CD4-positive, alpha-beta memory T cell (primary cell): ENCODE results near the gene IER5. TPM values are rescaled to one million over a fixed set of nuclear protein-coding genes. Genes with fewer than 3 reads are reported as not detected.

Source experiments
- CTCF ChIA-PET: fragments of 350-600 bp; sonication (Branson Sonifier 250); formaldehyde crosslinking; loops from one replicate; lab custom pipeline; 2021; ENCODE audit warnings: inconsistent platforms; ENCODE audit not compliant: partially characterized antibody; lab: Charles Lee
- POLR2A ChIA-PET: fragments of 350-600 bp; sonication (Branson Sonifier 250); formaldehyde crosslinking; loops from one replicate; lab custom pipeline; 2021; ENCODE audit not compliant: partially characterized antibody; lab: Charles Lee
- DNase-seq, 5 donors: peaks; one replicate each; pipeline versions ENCODE4 v3.0.0 to v3.0.0-alpha.2; 2020 to 2022; ENCODE audit warnings: mixed read lengths in 1 of 5
- H3K27ac ChIP-seq: one replicate; pipeline ENCODE4 v1.7.0; 2013; ENCODE audit warnings: low read depth, low read length
- H3K27me3 ChIP-seq: 2 replicates; pipeline ENCODE4 v1.7.0; 2013; ENCODE audit warnings: mild to moderate bottlenecking, low read length, moderate library complexity; ENCODE audit not compliant: insufficient read depth
- H3K36me3 ChIP-seq: 2 replicates; pipeline ENCODE4 v1.7.0; 2013; ENCODE audit warnings: mild to moderate bottlenecking, low read length, moderate library complexity; ENCODE audit not compliant: insufficient read depth
- H3K4me1 ChIP-seq: 2 replicates; pipeline ENCODE4 v1.7.0; 2013; ENCODE audit warnings: mild to moderate bottlenecking, low read length, moderate library complexity; ENCODE audit not compliant: insufficient read depth
- H3K4me3 ChIP-seq, 2 donors: one replicate each; pipeline ENCODE4 v1.7.0; 2013; ENCODE audit warnings: low read length in 2 of 2, mild to moderate bottlenecking in 1 of 2
- H3K9me3 ChIP-seq, 2 donors: one replicate each; pipeline ENCODE4 v1.7.0; 2013; ENCODE audit warnings: low read length in 2 of 2, control low read depth in 1 of 2; ENCODE audit not compliant: control insufficient read depth in 1 of 2
- H3K27ac Mint-ChIP-seq, 7 donors: one replicate each; pipeline ENCODE4 v1.8.0; 2020 to 2021; ENCODE audit warnings: mixed read lengths in 7 of 7, mild to moderate bottlenecking in 6 of 7, inconsistent platforms in 3 of 7, moderate library complexity in 3 of 7
- H3K27me3 Mint-ChIP-seq, 2 donors: one replicate each; pipeline ENCODE4 v1.8.0; 2020 to 2021; ENCODE audit warnings: mixed read lengths in 2 of 2
- H3K36me3 Mint-ChIP-seq, 2 donors: one replicate each; pipeline ENCODE4 v1.8.0; 2020 to 2021; ENCODE audit warnings: mixed read lengths in 2 of 2, inconsistent platforms in 1 of 2, mild to moderate bottlenecking in 1 of 2
- H3K4me1 Mint-ChIP-seq, 4 donors: one replicate each; pipeline ENCODE4 v1.8.0; 2020 to 2021; ENCODE audit warnings: mixed read lengths in 4 of 4, mild to moderate bottlenecking in 1 of 4
- H3K4me3 Mint-ChIP-seq, 8 donors: one replicate each; pipeline ENCODE4 v1.8.0; 2020 to 2021; ENCODE audit warnings: mixed read lengths in 8 of 8, mild to moderate bottlenecking in 7 of 8, moderate library complexity in 6 of 8, inconsistent platforms in 3 of 8
- H3K9me3 Mint-ChIP-seq, 8 donors: one replicate each; pipeline ENCODE4 v1.8.0; 2020 to 2021; ENCODE audit warnings: mixed read lengths in 8 of 8, mild to moderate bottlenecking in 5 of 8, inconsistent platforms in 3 of 8, moderate library complexity in 1 of 8
- intact Hi-C: fragments of 100-400 bp; cut with micrococcal nuclease; formaldehyde crosslinking; loops from one replicate; pipeline ENCODE4 v1.15.1; 2023
- polyA plus RNA-seq, 2 donors: library from polyadenylated mRNA; unstranded; fragments of 300-500 nt; fragmentation: Illumina TruSeq; gene quantifications; one replicate each; pipeline ENCODE4 v1.2.3, GENCODE V29; 2021
- total RNA-seq, 2 experiments: library from RNA; stranded (reverse); gene quantifications; one replicate each; pipeline ENCODE4 v1.2.3, GENCODE V29; 2021

The IER5 gene
- total and polyA plus RNA-seq, 4 experiments from 2014 or later = 11.0 to 29.3 (median 23.5) TPM

DNA sequence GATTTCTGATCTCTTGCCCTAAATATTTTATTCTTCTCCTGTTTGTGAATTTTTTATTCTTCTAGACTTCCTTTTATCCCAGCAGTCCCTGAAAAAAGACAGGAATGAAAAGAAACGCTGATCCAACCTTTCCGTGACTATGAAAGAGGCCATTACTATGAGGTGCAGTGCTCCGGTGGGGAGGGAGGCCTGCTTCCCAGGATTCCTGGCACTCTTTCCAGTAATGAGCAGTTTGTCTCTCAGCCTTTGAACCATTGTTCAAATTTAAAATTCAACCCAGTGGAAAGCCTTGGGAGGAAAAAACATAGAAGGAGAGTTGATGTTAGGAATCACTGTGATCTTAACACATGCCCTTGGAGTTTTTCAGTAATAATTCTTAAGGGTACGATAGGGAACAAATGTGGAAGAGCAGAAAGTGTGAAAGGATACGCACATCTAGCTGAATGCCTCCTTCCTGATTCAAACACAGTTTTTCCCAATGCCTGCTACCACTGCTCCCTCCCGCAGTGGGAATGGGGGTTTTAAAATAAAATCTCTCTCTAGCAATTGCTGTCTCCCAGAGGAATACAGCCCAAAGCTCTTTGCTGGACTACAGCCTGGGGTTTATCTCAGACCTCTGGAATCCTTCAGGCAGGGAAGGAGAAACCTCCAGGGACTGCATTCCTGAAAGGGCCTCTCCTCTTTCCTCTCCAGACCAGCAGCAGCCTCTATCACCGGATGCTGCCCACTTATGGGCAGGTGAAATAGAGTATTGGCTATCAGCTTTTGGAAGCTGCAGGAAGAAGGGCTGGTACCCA is 6.1 kb downstream of the IER5 start:
- Mint-ChIP-seq H3K4me3 (no peak overlapping the region), H3K36me3 (peaks cover 16 to 36% of the 10 kb centered on the region in 2 donors), H3K27ac (peak overlapping the region in 1 of 7 donors; percentile 36), H3K9me3 (peaks cover 0 to 3% (median 0%) of the 10 kb centered on the region in 8 donors), H3K4me1 (peaks cover 35 to 56% (median 45%) of the 10 kb centered on the region in 4 donors), H3K27me3 (no peaks in the 10 kb centered on the region)
- ChIA-PET CTCF (no interaction called here), POLR2A (interaction anchor here (14.9 kb wide), 1 partner anchor 10 kb away, joined by 508 read pairs; no protein-coding TSS in a partner anchor)
- intact Hi-C loops = loop anchor here (5.0 kb wide), 2 partner anchors 303 to 1212 kb away; partner anchors contain the start of gene TOR1AIP1
- Histone ChIP-seq H3K36me3 (no peaks in the 10 kb centered on the region), H3K4me3 (no peak overlapping the region), H3K27ac (no peak overlapping the region), H3K9me3 (no peaks in the 10 kb centered on the region), H3K27me3 (no peaks in the 10 kb centered on the region), H3K4me1 (peaks cover 37% of the 10 kb centered on the region)
- DNase-seq = no peak

DNA sequence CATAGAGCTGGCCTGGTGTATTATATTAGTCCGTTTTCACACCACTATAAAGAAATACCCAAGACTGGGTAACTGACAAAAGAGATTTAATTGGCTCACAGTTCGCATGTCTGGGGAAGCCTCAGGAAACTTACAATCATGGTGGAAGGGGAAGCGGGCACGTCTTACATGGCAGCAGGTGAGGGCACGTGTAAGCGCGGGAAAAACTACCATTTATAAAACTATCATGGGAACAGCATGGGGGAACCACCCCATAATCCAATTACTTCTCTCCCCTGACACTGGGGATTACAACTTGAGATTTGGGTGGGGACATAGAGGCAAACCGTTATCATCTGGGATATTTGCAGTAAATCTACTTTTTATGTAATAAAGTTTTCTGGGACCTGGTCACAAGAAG is 6.8 kb downstream of the IER5 start:
- peaks cover 41 to 60% (median 49%) of the 10 kb centered on the region in 4 donors for H3K4me1 Mint-ChIP-seq
- no peaks in the 10 kb centered on the region for H3K9me3 ChIP-seq
- H3K9me3 Mint-ChIP-seq = no peaks in the 10 kb centered on the region
- H3K27me3 Mint-ChIP-seq = no peaks in the 10 kb centered on the region
- peak overlapping the region in 3 of 7 donors; percentile 45 to 84 (median 76) for H3K27ac Mint-ChIP-seq
- CTCF ChIA-PET = no interaction called here
- intact Hi-C loops = no loop called here
- peaks cover 16 to 31% of the 10 kb centered on the region in 2 donors for H3K36me3 Mint-ChIP-seq
- POLR2A ChIA-PET = interaction anchor here (14.9 kb wide), 1 partner anchor 9 kb away, joined by 508 read pairs; no protein-coding TSS in a partner anchor
- no peaks in the 10 kb centered on the region for H3K27me3 ChIP-seq
- no peak overlapping the region for H3K27ac ChIP-seq
- H3K36me3 ChIP-seq = no peaks in the 10 kb centered on the region
- DNase-seq = no peak
- H3K4me1 ChIP-seq = peaks cover 44% of the 10 kb centered on the region
- H3K4me3 ChIP-seq = no peak overlapping the region
- H3K4me3 Mint-ChIP-seq = no peak overlapping the region

DNA sequence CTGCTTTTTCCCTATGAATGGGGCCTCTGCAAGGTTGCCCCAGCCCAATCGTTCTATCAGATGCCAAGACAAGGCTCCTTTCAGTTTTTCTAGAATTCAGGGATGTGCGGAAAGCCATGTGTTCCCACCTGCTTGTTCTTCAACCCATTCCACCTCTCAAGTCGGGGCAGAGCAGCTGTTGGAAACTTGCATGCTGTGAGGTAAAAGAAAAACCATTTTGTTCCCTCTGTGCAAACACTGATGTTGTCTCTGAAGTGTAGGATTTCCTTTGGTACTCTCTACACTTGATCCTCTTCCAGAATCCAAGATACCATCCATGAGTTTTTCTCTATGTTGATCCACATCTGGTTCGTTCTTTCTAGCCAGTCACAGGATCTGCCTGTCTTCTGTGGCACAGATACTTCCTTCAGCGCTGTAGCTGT is 7.3 kb downstream of the IER5 start:
- Mint-ChIP-seq H3K36me3 (peaks cover 16 to 26% of the 10 kb centered on the region in 2 donors), H3K27ac (peak overlapping the region in 2 of 7 donors; percentile 19 to 32), H3K9me3 (no peaks in the 10 kb centered on the region), H3K27me3 (no peaks in the 10 kb centered on the region), H3K4me3 (no peak overlapping the region), H3K4me1 (peaks cover 44 to 63% (median 50%) of the 10 kb centered on the region in 4 donors)
- CTCF ChIA-PET = interaction anchor here (1.3 to 3.4 kb wide), 4 partner anchors 9 to 59 kb away, joined by 3 to 13 read pairs (median 4); no protein-coding TSS in a partner anchor
- H3K27me3 ChIP-seq = no peaks in the 10 kb centered on the region
- no peaks in the 10 kb centered on the region for H3K9me3 ChIP-seq
- H3K27ac ChIP-seq = no peak overlapping the region
- no peak for DNase-seq
- POLR2A ChIA-PET = interaction anchor here (14.9 kb wide), 1 partner anchor 9 kb away, joined by 508 read pairs; no protein-coding TSS in a partner anchor
- intact Hi-C loops = no loop called here
- peaks cover 48% of the 10 kb centered on the region for H3K4me1 ChIP-seq
- H3K4me3 ChIP-seq = no peak overlapping the region
- H3K36me3 ChIP-seq = no peaks in the 10 kb centered on the region

DNA sequence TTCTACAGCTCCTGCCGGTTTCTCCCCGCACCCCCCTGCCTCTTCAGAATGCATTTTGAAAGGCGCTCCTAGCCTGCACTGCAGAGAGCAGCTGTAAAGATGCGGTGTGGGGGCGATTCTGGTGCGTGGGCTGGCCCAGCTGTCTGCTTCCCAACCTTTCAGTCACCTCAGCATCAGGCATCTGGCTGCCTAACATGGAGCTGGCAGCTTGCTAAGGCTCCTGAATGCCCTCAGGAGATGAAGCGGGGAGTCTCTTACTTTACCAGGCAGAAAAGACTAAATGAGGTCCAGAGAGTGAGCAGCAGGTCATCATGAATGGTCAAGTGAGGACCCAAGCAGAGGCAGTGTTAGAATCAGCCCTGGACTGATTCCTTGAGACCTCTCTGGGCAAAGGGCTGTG is 8.7 kb downstream of the IER5 start:
- H3K4me1 Mint-ChIP-seq = peaks cover 41 to 63% (median 49%) of the 10 kb centered on the region in 4 donors
- H3K27ac Mint-ChIP-seq = peak overlapping the region in 1 of 7 donors; percentile 37
- no peak overlapping the region for H3K4me3 Mint-ChIP-seq
- DNase-seq = no peak
- no peak overlapping the region for H3K4me3 ChIP-seq
- no peaks in the 10 kb centered on the region for H3K36me3 ChIP-seq
- CTCF ChIA-PET = interaction anchor here (0.9 to 3.4 kb wide), 8 partner anchors 8 to 68 kb away, joined by 3 to 13 read pairs (median 3); no protein-coding TSS in a partner anchor
- no peak overlapping the region for H3K27ac ChIP-seq
- no peaks in the 10 kb centered on the region for H3K9me3 ChIP-seq
- peaks cover 48% of the 10 kb centered on the region for H3K4me1 ChIP-seq
- peaks cover 12 to 19% of the 10 kb centered on the region in 2 donors for H3K36me3 Mint-ChIP-seq
- no peaks in the 10 kb centered on the region for H3K27me3 ChIP-seq
- no peaks in the 10 kb centered on the region for H3K27me3 Mint-ChIP-seq
- POLR2A ChIA-PET = interaction anchor here (0.7 to 14.9 kb wide), 3 partner anchors 6 to 8 kb away, joined by 3 to 508 read pairs (median 508); partner anchors contain the start of gene IER5
- intact Hi-C loops = no loop called here
- H3K9me3 Mint-ChIP-seq = no peaks in the 10 kb centered on the region

DNA sequence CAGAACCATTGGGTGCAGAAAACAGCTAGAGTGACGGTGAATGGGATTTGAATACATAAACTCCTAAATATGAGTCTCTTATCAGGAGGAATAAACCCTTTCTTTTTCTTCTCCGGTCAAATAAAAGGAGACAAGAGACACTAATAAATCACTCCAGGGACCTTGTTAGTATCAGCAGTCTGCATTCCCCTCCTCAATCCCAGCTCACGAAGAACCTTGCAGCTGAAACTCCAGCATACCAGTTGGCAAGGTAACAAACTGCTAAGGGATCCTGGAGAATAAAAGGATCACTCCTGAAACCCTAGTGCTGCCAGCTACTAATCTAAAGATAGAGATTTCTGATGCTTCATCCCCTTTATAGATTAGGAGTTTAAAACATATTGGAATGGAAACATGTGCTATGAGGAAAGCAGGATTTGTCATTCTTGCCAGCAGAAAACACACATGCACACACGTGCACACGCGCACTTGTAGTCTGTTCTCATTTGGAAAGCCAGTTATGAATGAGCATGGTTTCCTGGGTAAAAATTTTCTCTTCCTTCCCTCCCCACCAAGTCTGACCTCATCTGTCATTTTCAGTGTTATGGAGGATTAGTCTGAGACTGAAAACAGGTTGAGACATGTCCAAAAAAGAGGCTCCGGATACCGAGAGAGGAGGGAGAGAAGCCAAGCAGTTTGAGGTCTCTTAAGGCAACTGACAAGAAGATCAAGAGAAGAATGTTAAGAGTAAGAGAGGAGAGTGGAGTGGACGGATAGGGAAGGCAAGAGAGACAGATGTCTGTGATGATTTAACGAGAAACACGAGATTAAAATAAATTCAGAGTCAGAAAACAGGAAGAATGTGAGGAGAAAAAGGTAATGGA is 10.9 kb downstream of the IER5 start:
- no peaks in the 10 kb centered on the region for H3K27me3 ChIP-seq
- H3K4me3 Mint-ChIP-seq = peak overlapping the region in 7 of 8 donors; percentile 29 to 75 (median 62)
- H3K36me3 ChIP-seq = no peaks in the 10 kb centered on the region
- intact Hi-C loops = loop anchor here (10.0 kb wide), 1 partner anchor 1145 kb away; the partner anchor contains the start of gene CEP350
- no peaks in the 10 kb centered on the region for H3K27me3 Mint-ChIP-seq
- peaks cover 40 to 68% (median 56%) of the 10 kb centered on the region in 4 donors for H3K4me1 Mint-ChIP-seq
- CTCF ChIA-PET = interaction anchor here (0.6 to 6.7 kb wide), 6 partner anchors 9 to 60 kb away, joined by 3 to 75 read pairs (median 5); partner anchors contain the start of gene IER5
- no peak overlapping the region for H3K4me3 ChIP-seq
- no peak for DNase-seq
- H3K27ac ChIP-seq = no peak overlapping the region
- H3K4me1 ChIP-seq = peaks cover 59% of the 10 kb centered on the region
- no peaks in the 10 kb centered on the region for H3K9me3 Mint-ChIP-seq
- H3K36me3 Mint-ChIP-seq = peaks cover 5 to 9% of the 10 kb centered on the region in 2 donors
- H3K9me3 ChIP-seq = no peaks in the 10 kb centered on the region
- H3K27ac Mint-ChIP-seq = peak overlapping the region; percentile 47 to 91 (median 79)
- POLR2A ChIA-PET = interaction anchor here (14.7 kb wide), 1 partner anchor 8 kb away, joined by 508 read pairs; the partner anchor contains the start of gene IER5

DNA sequence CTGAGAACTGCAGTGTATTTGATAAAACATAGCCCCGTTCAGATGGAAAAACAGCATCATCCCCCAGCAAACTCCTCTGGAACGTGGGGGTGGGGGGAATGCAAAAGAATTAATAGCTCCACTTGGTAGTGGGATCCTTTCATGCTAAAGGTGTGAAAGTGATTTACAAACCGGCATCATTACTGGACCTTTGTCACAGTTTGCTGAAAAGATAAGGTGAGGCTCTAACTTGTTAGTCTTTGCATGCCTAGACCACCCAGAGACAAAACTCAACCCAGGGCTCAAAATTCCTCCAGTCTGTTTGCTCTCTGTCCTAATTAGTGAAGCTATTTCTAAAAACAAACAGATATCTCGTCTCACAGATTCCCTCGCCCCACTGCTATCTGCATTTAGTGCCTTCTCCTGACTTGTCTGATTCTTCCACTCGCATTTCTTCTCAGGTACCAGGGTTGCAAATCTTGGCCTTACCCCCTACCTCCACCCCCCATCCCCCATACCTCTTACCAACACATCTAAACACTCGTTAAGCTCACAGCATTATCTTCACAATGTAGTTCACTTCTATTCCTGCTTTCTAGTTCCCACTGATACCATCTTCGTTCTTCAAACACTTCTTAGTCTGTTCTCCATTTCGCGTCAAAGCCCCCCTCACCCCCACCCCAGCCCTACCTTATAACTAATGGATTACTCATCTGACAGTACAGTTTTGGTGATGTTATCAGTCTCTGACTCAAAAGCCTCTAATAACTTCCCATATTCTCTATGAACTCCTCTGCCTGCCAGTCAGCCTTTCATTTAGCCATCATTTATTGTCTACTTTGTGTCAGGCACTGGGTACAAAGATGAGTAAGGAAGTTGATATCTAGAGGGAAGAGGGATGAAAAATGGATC is 11.8 kb downstream of the IER5 start:
- H3K9me3 ChIP-seq = no peaks in the 10 kb centered on the region
- no peaks in the 10 kb centered on the region for H3K36me3 ChIP-seq
- peaks cover under 1 to 2% of the 10 kb centered on the region in 2 donors for H3K36me3 Mint-ChIP-seq
- POLR2A ChIA-PET = interaction anchor here (14.7 kb wide), 1 partner anchor 9 kb away, joined by 508 read pairs; the partner anchor contains the start of gene IER5
- intact Hi-C loops = loop anchor here (10.0 kb wide), 1 partner anchor 1145 kb away; the partner anchor contains the start of gene CEP350
- no peak overlapping the region for H3K27ac ChIP-seq
- no peaks in the 10 kb centered on the region for H3K27me3 Mint-ChIP-seq
- DNase-seq = peak in 1 of 5 donors; percentile 59
- H3K4me3 ChIP-seq = no peak overlapping the region
- CTCF ChIA-PET = interaction anchor here (0.9 to 6.7 kb wide), 4 partner anchors 10 to 59 kb away, joined by 3 to 75 read pairs (median 5); partner anchors contain the start of gene IER5
- H3K4me1 ChIP-seq = peaks cover 64% of the 10 kb centered on the region
- no peaks in the 10 kb centered on the region for H3K27me3 ChIP-seq
- H3K4me3 Mint-ChIP-seq = peak overlapping the region in 5 of 8 donors; percentile 29 to 75 (median 62)
- H3K4me1 Mint-ChIP-seq = peaks cover 43 to 69% (median 60%) of the 10 kb centered on the region in 4 donors
- H3K27ac Mint-ChIP-seq = peak overlapping the region; percentile 47 to 91 (median 79)
- H3K9me3 Mint-ChIP-seq = no peaks in the 10 kb centered on the region
